AG04450 (cell line): ENCODE data around the gene DLGAP4. TPM values are rescaled to one million over a fixed set of nuclear protein-coding genes. Genes with fewer than 3 reads are reported as not detected.

Experiments
- CTCF ChIA-PET: fragments of 300-600, 350-600 bp; formaldehyde crosslinking; extraction: SDS; loops from one replicate; lab custom pipeline; 2022; ENCODE audit warnings: antibody characterized with exemption, inconsistent platforms; lab: Charles Lee
- POLR2A ChIA-PET: fragments of 350-600 bp; formaldehyde crosslinking; extraction: SDS; loops from one replicate; lab custom pipeline; 2021; ENCODE audit warnings: antibody characterized with exemption, inconsistent platforms; lab: Yijun Ruan, JAX
- DNase-seq: peaks from one replicate; pipeline ENCODE4 v3.0.0-alpha.2; 2011; ENCODE audit warnings: low read depth, low spot score
- H3K27ac ChIP-seq: one replicate; pipeline ENCODE4 v1.5.1; 2012; ENCODE audit warnings: low read depth, low read length, control low read depth
- H3K27me3 ChIP-seq: one replicate; pipeline ENCODE4 v1.6.0; 2012; ENCODE audit warnings: low read length; ENCODE audit not compliant: control insufficient read depth, insufficient read depth
- H3K4me3 ChIP-seq: 2 replicates; pipeline ENCODE4 v1.5.1; 2011; ENCODE audit warnings: mild to moderate bottlenecking, low read depth, low read length, control low read depth
- H3K9me3 ChIP-seq: 2 replicates; pipeline ENCODE4 v1.5.1; 2012; ENCODE audit warnings: low read length; ENCODE audit not compliant: control insufficient read depth, insufficient read depth
- polyA plus RNA-seq: library from polyadenylated mRNA; depleted of rRNA; stranded (reverse); fragments of >200 nt; gene quantifications from 2 replicates; pipeline ENCODE4 v1.2.3, GENCODE V29; 2011
- TF ChIP-seq, protein P1 (sequence below): IDR thresholded peaks from 2 replicates; pipeline ENCODE4 v1.5.1; 2011; ENCODE audit warnings: low read depth, low read length, control low read depth, inconsistent platforms

DLGAP4 gene
- polyA plus RNA-seq, 1 experiment: 17.7 TPM

DNA sequence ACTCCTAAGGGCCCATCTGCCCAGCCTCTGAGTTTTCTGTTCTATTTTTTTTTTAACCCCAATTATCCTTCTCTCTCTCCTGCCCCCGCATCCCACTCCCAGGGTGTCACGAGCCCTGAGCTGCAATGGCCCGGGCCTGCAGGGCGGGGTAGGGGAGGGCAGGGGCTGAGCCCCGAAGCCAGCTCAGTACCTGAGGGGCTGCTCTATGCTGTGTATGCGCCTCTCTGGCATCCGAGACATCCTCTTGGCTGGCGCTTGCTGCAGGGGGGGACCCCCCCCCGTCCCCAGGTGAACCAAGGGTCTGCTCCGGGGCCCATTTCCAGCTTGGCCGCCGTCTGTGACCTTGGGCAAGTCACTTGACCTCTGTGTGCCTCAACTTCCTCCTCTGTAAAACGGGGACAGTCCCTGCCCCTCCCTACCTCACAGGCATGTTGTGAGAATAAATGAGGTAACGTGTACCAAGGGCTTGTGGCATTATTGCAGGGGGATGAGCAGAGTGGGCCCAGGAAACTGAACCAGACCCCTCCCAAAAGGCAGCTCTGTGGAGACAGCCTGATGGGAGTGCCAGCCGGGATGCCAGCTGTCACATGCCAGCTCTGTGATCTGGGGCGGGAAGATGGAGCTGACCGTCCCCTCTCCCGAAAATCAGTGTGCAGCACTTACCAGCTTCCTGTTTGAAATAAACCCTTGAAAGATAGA is 222.2 kb downstream of the DLGAP4 start:
- TF ChIP-seq, protein P1, sequence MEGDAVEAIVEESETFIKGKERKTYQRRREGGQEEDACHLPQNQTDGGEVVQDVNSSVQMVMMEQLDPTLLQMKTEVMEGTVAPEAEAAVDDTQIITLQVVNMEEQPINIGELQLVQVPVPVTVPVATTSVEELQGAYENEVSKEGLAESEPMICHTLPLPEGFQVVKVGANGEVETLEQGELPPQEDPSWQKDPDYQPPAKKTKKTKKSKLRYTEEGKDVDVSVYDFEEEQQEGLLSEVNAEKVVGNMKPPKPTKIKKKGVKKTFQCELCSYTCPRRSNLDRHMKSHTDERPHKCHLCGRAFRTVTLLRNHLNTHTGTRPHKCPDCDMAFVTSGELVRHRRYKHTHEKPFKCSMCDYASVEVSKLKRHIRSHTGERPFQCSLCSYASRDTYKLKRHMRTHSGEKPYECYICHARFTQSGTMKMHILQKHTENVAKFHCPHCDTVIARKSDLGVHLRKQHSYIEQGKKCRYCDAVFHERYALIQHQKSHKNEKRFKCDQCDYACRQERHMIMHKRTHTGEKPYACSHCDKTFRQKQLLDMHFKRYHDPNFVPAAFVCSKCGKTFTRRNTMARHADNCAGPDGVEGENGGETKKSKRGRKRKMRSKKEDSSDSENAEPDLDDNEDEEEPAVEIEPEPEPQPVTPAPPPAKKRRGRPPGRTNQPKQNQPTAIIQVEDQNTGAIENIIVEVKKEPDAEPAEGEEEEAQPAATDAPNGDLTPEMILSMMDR: no peak
- DNase-seq: no peak
- H3K4me3 ChIP-seq: no peak overlapping the region
- H3K27ac ChIP-seq: no peak overlapping the region
- ChIA-PET POLR2A (no interaction called here), CTCF (no interaction called here)
- no peaks in the 10 kb centered on the region; the same call in 1 of the 2 replicates for H3K9me3 ChIP-seq
- no peaks in the 10 kb centered on the region for H3K27me3 ChIP-seq

DNA sequence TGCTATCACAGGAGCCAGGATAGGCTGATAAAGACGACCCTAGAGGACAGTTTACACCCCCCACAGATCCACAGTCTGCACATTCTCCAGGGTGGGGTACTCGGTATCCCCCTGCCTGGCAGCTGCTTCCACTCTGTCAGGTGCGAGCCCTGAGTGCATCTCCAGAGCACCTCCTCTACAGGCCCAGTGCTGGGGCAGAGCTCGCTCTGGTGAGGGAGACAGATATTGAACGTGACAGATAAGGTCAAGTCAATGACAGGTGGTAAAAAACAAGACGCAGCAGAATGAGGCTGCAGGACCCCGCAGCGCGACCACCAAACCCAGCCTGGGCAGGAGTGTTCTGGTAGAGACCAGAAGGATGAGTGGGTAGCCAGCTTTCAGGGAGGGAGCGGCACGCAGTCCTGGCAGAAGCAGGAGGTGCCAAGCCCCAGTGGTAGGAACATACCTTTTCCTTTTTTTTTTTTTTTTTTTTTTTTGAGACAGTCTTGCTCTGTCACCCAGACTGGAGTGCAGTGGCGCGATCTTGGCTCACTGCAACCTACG is 222.8 kb downstream of the DLGAP4 start:
- Histone ChIP-seq H3K4me3 (no peak overlapping the region), H3K9me3 (no peaks in the 10 kb centered on the region; the same call in 1 of the 2 replicates), H3K27ac (no peak overlapping the region), H3K27me3 (no peaks in the 10 kb centered on the region)
- POLR2A ChIA-PET: no interaction called here
- no peak for DNase-seq
- TF ChIP-seq, protein P1: no peak
- CTCF ChIA-PET: no interaction called here

DNA sequence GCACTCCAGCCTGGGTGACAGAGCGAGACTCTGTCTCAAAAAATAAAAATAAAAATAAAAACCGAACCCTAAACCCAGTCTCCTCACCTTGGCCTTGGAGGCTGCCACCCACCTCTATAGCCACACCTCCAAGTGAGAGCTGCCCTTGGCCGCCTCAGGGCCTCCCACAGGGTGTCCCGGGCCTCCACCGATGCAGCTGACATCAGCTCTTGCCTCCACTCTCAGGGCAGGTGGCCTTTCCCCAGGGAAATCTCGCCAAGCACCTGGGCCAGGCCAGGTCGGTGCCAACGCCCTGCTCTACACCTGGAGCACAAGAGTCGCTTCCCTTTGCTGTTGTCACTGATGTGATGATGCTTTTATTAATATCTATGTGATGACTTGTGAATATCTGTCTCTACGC is 226.2 kb downstream of the DLGAP4 start:
- CTCF ChIA-PET: no interaction called here
- TF ChIP-seq, protein P1: no peak

DNA sequence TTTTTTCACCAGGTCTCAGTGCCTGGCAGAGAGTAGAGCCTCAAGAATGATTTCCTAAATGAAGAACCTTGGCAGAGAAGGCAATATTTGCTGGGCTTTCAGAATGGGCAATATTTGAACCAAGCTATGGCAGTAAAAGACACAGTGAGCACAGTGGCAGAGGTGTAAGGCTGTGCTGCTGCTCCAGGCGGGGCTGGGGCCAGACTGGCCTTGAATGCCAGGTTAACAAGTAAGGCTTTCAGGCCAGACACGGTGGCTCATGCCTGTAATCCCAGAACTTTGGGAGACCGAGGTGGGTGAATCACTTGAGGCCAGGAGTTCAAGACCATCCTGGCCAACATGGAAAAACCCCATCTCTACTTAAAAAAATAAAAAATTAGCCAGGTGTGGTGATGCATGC is 226.7 kb downstream of the DLGAP4 start:
- ChIA-PET POLR2A (interaction anchor here (1.0 kb wide), 1 partner anchor 9 kb away, joined by 3 read pairs; no protein-coding TSS in a partner anchor), CTCF (no interaction called here)
- TF ChIP-seq, protein P1: no peak
- Histone ChIP-seq H3K27me3 (no peaks in the 10 kb centered on the region), H3K27ac (no peak overlapping the region), H3K9me3 (no peaks in the 10 kb centered on the region; the same call in 1 of the 2 replicates), H3K4me3 (no peak overlapping the region)
- DNase-seq: no peak

More for the DNA sequence above, 226.2 kb downstream of the DLGAP4 start:
- H3K9me3 ChIP-seq: no peaks in the 10 kb centered on the region; the same call in 1 of the 2 replicates
- H3K4me3 ChIP-seq: no peak overlapping the region
- H3K27me3 ChIP-seq: no peaks in the 10 kb centered on the region
- no peak for DNase-seq
- POLR2A ChIA-PET: interaction anchor here (1.0 kb wide), 1 partner anchor 10 kb away, joined by 3 read pairs; no protein-coding TSS in a partner anchor
- H3K27ac ChIP-seq: no peak overlapping the region
